K562 (cell line): Measurements from ENCODE around the gene SLC35B4. TPM values are rescaled to one million over a fixed set of nuclear protein-coding genes. Genes with fewer than 3 reads are reported as not detected.

Experiments
- ATAC-seq: fragments of 200-7000 bp; cut with Tn5 transposase; 3 replicates; pipeline ENCODE4 v1.9.1; 2020; ENCODE audit warnings: moderate library complexity
- BruUV-seq: library from RNA; stranded (reverse); fragments of 400-500 nt; replicated peaks from 2 replicates; lab custom pipeline; 2021; lab: Mats Ljungman, UMichigan
- CTCF ChIA-PET: fragments of 300-600 bp; formaldehyde crosslinking; extraction: SDS; loops from one replicate; lab custom pipeline; 2021; ENCODE audit warnings: low intra/inter-chr PET ratio; lab: Yijun Ruan, JAX
- POLR2A ChIA-PET: fragments of 300-600, 350-650 bp; sonication (Branson Sonifier 250); formaldehyde crosslinking; extraction: SDS; loops from one replicate; lab custom pipeline; 2021; ENCODE audit warnings: antibody characterized with exemption, inconsistent platforms; lab: Yijun Ruan, JAX
- DNase-seq, 4 experiments: peaks; one replicate each; pipeline versions ENCODE4 v3.0.0 to v3.0.0-alpha.2; 2011 to 2018; ENCODE audit warnings: low spot score in 3 of 4, mixed read lengths in 3 of 4; ENCODE audit errors: extremely low read depth in 1 of 4
- FAIRE-seq: peaks from 2 replicates; lab custom pipeline; 2011; peaks lifted over from hg19 to GRCh38; lab: Jason Lieb, UNC
- H2AFZ ChIP-seq: 2 replicates; pipeline ENCODE4 v1.6.0; 2011; ENCODE audit warnings: low read depth, low read length, control low read depth, inconsistent platforms
- H3K27ac ChIP-seq: fragments of 200-600 bp; 3 replicates; pipeline ENCODE4 v1.8.0; 2011; ENCODE audit warnings: low read depth, mild to moderate bottlenecking, control low read depth, inconsistent platforms, low read length, moderate library complexity, mixed read lengths; ENCODE audit errors: extremely low read depth
- H3K27me3 ChIP-seq, 2 experiments: fragments of 300-600 bp in 1 of 2; 2 replicates in 1 of 2; 3 replicates in 1 of 2; pipeline versions ENCODE4 v1.6.0 to v1.8.0; 2011; ENCODE audit warnings: inconsistent platforms in 2 of 2, low read length in 2 of 2, mild to moderate bottlenecking in 1 of 2, mixed read lengths in 1 of 2, moderate library complexity in 1 of 2; ENCODE audit not compliant: control insufficient read depth in 2 of 2, insufficient read depth in 2 of 2
- H3K36me3 ChIP-seq: fragments of 300-600 bp; 3 replicates; pipeline ENCODE4 v1.8.0; 2011; ENCODE audit warnings: mild to moderate bottlenecking, low read length, inconsistent platforms; ENCODE audit not compliant: control insufficient read depth, insufficient read depth
- H3K4me1 ChIP-seq, 2 experiments: fragments of 200-600 bp in 1 of 2; replicated peaks in 1 of 2; 2 replicates in 1 of 2; 3 replicates in 1 of 2; pipeline versions ENCODE4 v1.5.1 to v1.8.0; 2011; ENCODE audit warnings: inconsistent platforms in 2 of 2, low read length in 2 of 2, mild to moderate bottlenecking in 1 of 2, mixed read lengths in 1 of 2, moderate library complexity in 1 of 2; ENCODE audit not compliant: control insufficient read depth in 2 of 2, insufficient read depth in 2 of 2
- H3K4me2 ChIP-seq: 2 replicates; pipeline ENCODE4 v1.6.1; 2011; ENCODE audit warnings: low read length, control low read depth, inconsistent platforms, mixed read lengths; ENCODE audit not compliant: insufficient read depth
- H3K4me3 ChIP-seq: fragments of 200-600 bp; sonication (generic), shearing (Covaris generic); 2 replicates; pipeline ENCODE4 v1.5.1; 2016; ENCODE audit warnings: control low read depth, inconsistent platforms
- H3K79me2 ChIP-seq: fragments of 200-600 bp; 3 replicates; pipeline ENCODE4 v1.8.0; 2011; ENCODE audit warnings: low read length, inconsistent platforms; ENCODE audit not compliant: control insufficient read depth, insufficient read depth
- H3K9ac ChIP-seq, 2 experiments: 2 replicates each; pipeline versions ENCODE4 v1.6.0 to v1.6.1; 2011; ENCODE audit warnings: low read depth in 2 of 2, low read length in 2 of 2, control low read depth in 1 of 2, inconsistent platforms in 1 of 2, mild to moderate bottlenecking in 1 of 2, mixed read lengths in 1 of 2; ENCODE audit not compliant: insufficient read depth in 1 of 2
- H3K9me1 ChIP-seq: one replicate; pipeline ENCODE4 v1.6.0; 2011; ENCODE audit warnings: inconsistent platforms, mild to moderate bottlenecking, low read length, moderate library complexity; ENCODE audit not compliant: control insufficient read depth, insufficient read depth
- H3K9me3 ChIP-seq: replicated peaks from 2 replicates; pipeline ENCODE4 v1.5.1; 2011; ENCODE audit warnings: low read depth, low read length, inconsistent platforms; ENCODE audit not compliant: control insufficient read depth, insufficient read depth
- H4K20me1 ChIP-seq: replicated peaks from 2 replicates; pipeline ENCODE4 v1.6.1; 2011; ENCODE audit warnings: low read length, inconsistent platforms, mixed read lengths; ENCODE audit not compliant: control insufficient read depth, insufficient read depth
- ARID1B ChIP-seq: fragments of 450-650 bp; IDR thresholded peaks from 2 replicates; pipeline ENCODE4 v1.6.1; 2016; ENCODE audit warnings: antibody characterized with exemption, mild to moderate bottlenecking, inconsistent platforms
- BRF2 ChIP-seq: IDR thresholded peaks from 3 replicates; pipeline ENCODE4 v1.6.1; 2011; ENCODE audit warnings: borderline replicate concordance, mild to moderate bottlenecking; ENCODE audit not compliant: insufficient read length, insufficient read depth
- CEBPG ChIP-seq, 3 experiments: fragments of 200-800 bp in 1 of 3; sonication (Bioruptor generic) in 1 of 3; sonication (generic) in 1 of 3; formaldehyde crosslinking in 1 of 3; IDR thresholded peaks in 2 of 3; conservative IDR thresholded peaks in 1 of 3; 2 replicates each; pipeline versions ENCODE4 v1.6.1 to v1.8.0; 2016 to 2022; ENCODE audit warnings: missing compliant biosample characterization in 2 of 3, missing genetic modification characterization in 2 of 3, mild to moderate bottlenecking in 1 of 3, missing genetic modification reagents in 1 of 3
- KLF13 ChIP-seq: fragments of 450-650 bp; IDR thresholded peaks from 2 replicates; pipeline ENCODE4 v1.6.1; 2016; ENCODE audit warnings: missing genetic modification characterization, low read depth, mild to moderate bottlenecking, missing compliant biosample characterization, moderate library complexity, borderline replicate concordance
- NELFE ChIP-seq: IDR thresholded peaks from 2 replicates; pipeline ENCODE4 v1.6.1; 2011; ENCODE audit warnings: mild to moderate bottlenecking; ENCODE audit not compliant: insufficient read depth, insufficient read length
- NR3C1 ChIP-seq: sonication (generic); formaldehyde crosslinking; IDR thresholded peaks from 2 replicates; pipeline ENCODE4 v1.8.1; 2022; ENCODE audit warnings: missing genetic modification reagents
- TAL1 ChIP-seq: fragments of 450-650 bp; IDR thresholded peaks from 2 replicates; pipeline ENCODE4 v1.6.1; 2016; ENCODE audit warnings: mild to moderate bottlenecking
- TCF7L2 ChIP-seq: fragments of 150-350 bp; IDR thresholded peaks from 2 replicates; pipeline ENCODE4 v1.6.1; 2016; ENCODE audit warnings: low read depth, mild to moderate bottlenecking, low read length, moderate library complexity
- ZNF24 ChIP-seq: fragments of 450-650 bp; IDR thresholded peaks from 2 replicates; pipeline ENCODE4 v1.6.1; 2016
- ZNF79 ChIP-seq: fragments of 250-450 bp; sonication (Bioruptor Pico); IDR thresholded peaks from 2 replicates; pipeline ENCODE4 v1.4.0; 2020; ENCODE audit warnings: low read depth, mild to moderate bottlenecking, moderate library complexity
- WGBS: fragments of 100-300 bp; shearing (Covaris generic); methylation state at CpG from one replicate; pipeline ENCODE4 v1.1.6; 2016; ENCODE audit warnings: low coverage, mixed read lengths; ENCODE audit not compliant: insufficient coverage; ENCODE audit errors: missing lambda C conversion rate; 5-methylcytosine and 5-hydroxymethylcytosine counted together
- in situ Hi-C: fragments of 300-500 bp; cut with MboI; formaldehyde crosslinking; loops from 4 replicates; pipeline ENCODE4 v1.15.0; 2018; ENCODE audit warnings: inconsistent platforms, mixed read lengths
- intact Hi-C: fragments of 100-400 bp; cut with micrococcal nuclease; formaldehyde crosslinking; loops from 2 replicates; pipeline ENCODE4 v1.14.2; 2022
- polyA plus RNA-seq, 8 experiments: library from polyadenylated mRNA; depleted of rRNA in 4 of 8; stranded (reverse) in 5 of 8; unstranded in 3 of 8; fragments of >200 nt; fragmentation: Nextera tagmentation in 2 of 8; fragmentation: Illumina TruSeq in 1 of 8; extraction: Ambion mirVana in 2 of 8; extraction: Trizol in 1 of 8; gene quantifications; 2 replicates each; pipeline versions ENCODE4 v1.2.1 to v1.2.3, GENCODE V29; 2011 to 2014; ENCODE audit warnings: inconsistent platforms in 1 of 8, missing spikeins in 1 of 8
- total RNA-seq, 7 experiments: library from RNA; depleted of rRNA in 6 of 7; stranded (reverse); fragments of >200 nt in 6 of 7; fragmentation: Illumina TruSeq in 2 of 7; extraction: Trizol in 2 of 7; gene quantifications; 2 replicates each; pipeline versions ENCODE4 v1.2.1 to v1.2.3, GENCODE V29; 2011 to 2021; ENCODE audit warnings: low replicate concordance in 1 of 7

Gene SLC35B4
- total and polyA plus RNA-seq, 9 of the 15 experiments (the other 6 are each of a cell fraction or from before 2014, with no cell fraction given): 6.1 to 34.9 (median 17.6) TPM

- CTCF ChIA-PET: no interaction called here
- no TSS peak for BruUV-seq
- TF ChIP-seq ZNF79 (CRISPR knock-in tag) (no peak), KLF13 (tag) (no peak), TAL1 (no peak), NR3C1 (no peak), BRF2 (no peak), ARID1B (no peak), ZNF24 (no peak), TCF7L2 (no peak), NELFE (no peak), CEBPG (CRISPR knock-in tag; IDR thresholded peaks at IDR 0.05) (no peak), CEBPG (tag; conservative IDR thresholded peaks at IDR 0.05 in 1 of 2, IDR thresholded peaks at IDR 0.05 in 1 of 2) (no peak)
- TF ChIP-seq, all 486 proteins: peak for 0
- no peak for FAIRE-seq
- H3K4me1 ChIP-seq: peaks cover 5 to 15% of the 10 kb centered on the region in 2 experiments; a peak in 3 of 5 replicates
- ATAC-seq: no peak
- DNase-seq: no peak
- H3K4me2 ChIP-seq: no peak overlapping the region
- in situ Hi-C loops: no loop called here
- H3K79me2 ChIP-seq: no peaks in the 10 kb centered on the region
- no peak overlapping the region for H2AFZ ChIP-seq
- 10% methylated on average over 9 of the region's 9 CpGs for WGBS
- H3K36me3 ChIP-seq: no peaks in the 10 kb centered on the region
- H3K9me1 ChIP-seq: no peaks in the 10 kb centered on the region
- POLR2A ChIA-PET: interaction anchor here (0.9 to 1.5 kb wide), 2 partner anchors 9 to 28 kb away, joined by 3 to 4 read pairs; no protein-coding TSS in a partner anchor
- no peak overlapping the region for H3K27ac ChIP-seq
- intact Hi-C loops: loop anchor here (10.0 kb wide), 1 partner anchor 212 kb away; no protein-coding TSS in a partner anchor
- H3K27me3 ChIP-seq: peaks cover 15 to 21% of the 10 kb centered on the region in 2 experiments
- H4K20me1 ChIP-seq: no peaks in the 10 kb centered on the region
- no peaks in the 10 kb centered on the region for H3K9me3 ChIP-seq
- no peak overlapping the region for H3K9ac ChIP-seq
- no peak overlapping the region for H3K4me3 ChIP-seq
These were observed 39.7 kb upstream of the SLC35B4 start for GRCh38 chr7:134356421-134356936.
